HepG2 (cell line): ENCODE measurements around the gene EFL1.

Experiments used
- JUNB ChIP-seq: sonication (generic); formaldehyde crosslinking; IDR thresholded peaks from 2 replicates; pipeline ENCODE4 v1.8.0; 2022; ENCODE audit warnings: missing genetic modification reagents, mild to moderate bottlenecking, borderline replicate concordance
- MAX ChIP-seq: IDR thresholded peaks from 2 replicates; pipeline ENCODE4 v1.6.1; 2012; ENCODE audit warnings: inconsistent platforms
- POLR2A ChIP-seq, 2 experiments: IDR thresholded peaks; 2 replicates each; pipeline ENCODE4 v1.6.1; 2011; ENCODE audit warnings: low read depth in 2 of 2, low read length in 2 of 2, mild to moderate bottlenecking in 1 of 2, moderate library complexity in 1 of 2; ENCODE audit not compliant: insufficient read depth in 1 of 2
- RFX5 ChIP-seq: IDR thresholded peaks from 2 replicates; pipeline ENCODE4 v1.6.1; 2011; ENCODE audit warnings: low read depth, low read length, improper control_type of control experiment
- SNAPC2 ChIP-seq: sonication (generic); formaldehyde crosslinking; IDR thresholded peaks from 2 replicates; pipeline ENCODE4 v1.8.1; 2022; ENCODE audit warnings: mild to moderate bottlenecking, missing genetic modification reagents
- USF2 ChIP-seq, 2 experiments: sonication (generic) in 1 of 2; formaldehyde crosslinking in 1 of 2; IDR thresholded peaks; 2 replicates each; pipeline versions ENCODE4 v1.5.1 to v1.6.1; 2011 to 2020; ENCODE audit warnings: borderline replicate concordance in 1 of 2, low read depth in 1 of 2, low read length in 1 of 2, mild to moderate bottlenecking in 1 of 2, missing genetic modification reagents in 1 of 2, moderate library complexity in 1 of 2
- ZNF746 ChIP-seq: sonication (generic); formaldehyde crosslinking; IDR thresholded peaks from 2 replicates; pipeline ENCODE4 v1.8.0; 2022; ENCODE audit warnings: mild to moderate bottlenecking, missing genetic modification reagents

- TF ChIP-seq USF2 (IDR thresholded peaks at IDR 0.05; ENCODE audit: low read depth, low read length) (no peak), USF2 (CRISPR knock-in tag; IDR thresholded peaks at IDR 0.05; ENCODE audit: borderline replicate concordance) (no peak), POLR2A (IDR thresholded peaks at IDR 0.05; ENCODE audit: insufficient read depth in 1 of 2, low read depth in 2 of 2, low read length in 2 of 2) (no peak), ZNF746 (no peak), MAX (no peak), RFX5 (no peak), JUNB (CRISPR knock-in tag) (no peak), SNAPC2 (no peak)
These were observed 132.3 kb downstream of the EFL1 start for GRCh38 chr15:82130248-82130647.
